H9 (cell line): ENCODE measurements around the gene WDR27. TPM values are rescaled to one million over a fixed set of nuclear protein-coding genes. Genes with fewer than 3 reads are reported as not detected.
A peak's percentile ranks its signal among the peaks of the same experiment; 100 is the strongest.

Experiments used
- DNase-seq: peaks from one replicate; pipeline ENCODE4 v3.0.0-alpha.2; 2017
- H2AFZ ChIP-seq: one replicate; pipeline ENCODE4 v1.6.1; 2013; ENCODE audit warnings: mild to moderate bottlenecking, low read length, control low read depth, moderate library complexity
- H2AK5ac ChIP-seq: 2 replicates; pipeline ENCODE4 v1.6.1; 2013; ENCODE audit warnings: low read length, control low read depth, mixed read lengths; ENCODE audit not compliant: insufficient read length
- H2BK120ac ChIP-seq: one replicate; pipeline ENCODE4 v1.6.1; 2013; ENCODE audit warnings: low read depth, mild to moderate bottlenecking, low read length, control low read depth, inconsistent platforms; ENCODE audit not compliant: poor library complexity, severe bottlenecking
- H2BK12ac ChIP-seq: 2 replicates; pipeline ENCODE4 v1.6.1; 2013; ENCODE audit warnings: low read length, control low read depth, mixed read lengths, low read depth; ENCODE audit not compliant: insufficient read length
- H2BK15ac ChIP-seq: 2 replicates; pipeline ENCODE4 v1.6.1; 2013; ENCODE audit warnings: low read depth, low read length, control low read depth
- H2BK20ac ChIP-seq: one replicate; pipeline ENCODE4 v1.6.1; 2013; ENCODE audit warnings: low read depth, mild to moderate bottlenecking, low read length, control low read depth, inconsistent platforms; ENCODE audit not compliant: poor library complexity, severe bottlenecking
- H2BK5ac ChIP-seq: 2 replicates; pipeline ENCODE4 v1.6.1; 2013; ENCODE audit warnings: low read length, control low read depth, mixed read lengths; ENCODE audit not compliant: insufficient read length
- H3K14ac ChIP-seq: 2 replicates; pipeline ENCODE4 v1.6.1; 2013; ENCODE audit warnings: low read length, control low read depth; ENCODE audit not compliant: insufficient read depth
- H3K18ac ChIP-seq: 2 replicates; pipeline ENCODE4 v1.6.1; 2013; ENCODE audit warnings: low read depth, mild to moderate bottlenecking, mixed read lengths, low read length, control low read depth; ENCODE audit not compliant: insufficient read length
- H3K23ac ChIP-seq: 2 replicates; pipeline ENCODE4 v1.6.1; 2013; ENCODE audit warnings: low read length, control low read depth, mixed read lengths, low read depth; ENCODE audit not compliant: insufficient read length
- H3K23me2 ChIP-seq: 2 replicates; pipeline ENCODE4 v1.6.1; 2013; ENCODE audit warnings: low read depth, mild to moderate bottlenecking, mixed read lengths, low read length, control low read depth; ENCODE audit not compliant: insufficient read length, poor library complexity, severe bottlenecking
- H3K27ac ChIP-seq: 2 replicates; pipeline ENCODE4 v1.5.1; 2013; ENCODE audit warnings: low read length, control low read depth, mixed read lengths, low read depth; ENCODE audit not compliant: insufficient read length
- H3K27me3 ChIP-seq: 2 replicates; pipeline ENCODE4 v1.6.1; 2013; ENCODE audit warnings: low read length, control low read depth, inconsistent platforms; ENCODE audit not compliant: insufficient read depth
- H3K4ac ChIP-seq: 2 replicates; pipeline ENCODE4 v1.6.1; 2013; ENCODE audit warnings: low read depth, mild to moderate bottlenecking, control low read depth, inconsistent platforms, low read length, moderate library complexity
- H3K4me1 ChIP-seq: 2 replicates; pipeline ENCODE4 v1.6.1; 2013; ENCODE audit warnings: low read length, control low read depth, inconsistent platforms; ENCODE audit not compliant: insufficient read depth
- H3K4me2 ChIP-seq: 2 replicates; pipeline ENCODE4 v1.6.1; 2013; ENCODE audit warnings: low read length, control low read depth, mixed read lengths; ENCODE audit not compliant: insufficient read length, insufficient read depth
- H3K56ac ChIP-seq: 2 replicates; pipeline ENCODE4 v1.6.1; 2013; ENCODE audit warnings: low read depth, mild to moderate bottlenecking, mixed read lengths, low read length, control low read depth; ENCODE audit not compliant: insufficient read length
- H3K79me1 ChIP-seq: 2 replicates; pipeline ENCODE4 v1.6.1; 2013; ENCODE audit warnings: low read depth, mild to moderate bottlenecking, moderate library complexity, low read length, control low read depth, inconsistent platforms; ENCODE audit not compliant: insufficient read depth, poor library complexity, severe bottlenecking
- H3K79me2 ChIP-seq: 2 replicates; pipeline ENCODE4 v1.6.1; 2013; ENCODE audit warnings: low read length, control low read depth, inconsistent platforms; ENCODE audit not compliant: insufficient read depth
- H3K9ac ChIP-seq: 2 replicates; pipeline ENCODE4 v1.6.1; 2013; ENCODE audit warnings: low read length, control low read depth, mixed read lengths; ENCODE audit not compliant: insufficient read length; ENCODE audit errors: extremely low read depth
- H3K9me3 ChIP-seq: one replicate; pipeline ENCODE4 v1.6.1; 2013; ENCODE audit warnings: low read depth, low read length, inconsistent platforms; ENCODE audit not compliant: control insufficient read depth
- H3T11ph ChIP-seq: one replicate; pipeline ENCODE4 v1.6.1; 2013; ENCODE audit warnings: mild to moderate bottlenecking, low read length, control low read depth, inconsistent platforms
- H4K20me1 ChIP-seq: one replicate; pipeline ENCODE4 v1.6.1; 2013; ENCODE audit not compliant: control insufficient read depth, insufficient read length, insufficient read depth
- H4K5ac ChIP-seq: 2 replicates; pipeline ENCODE4 v1.6.1; 2013; ENCODE audit warnings: low read depth, mild to moderate bottlenecking, mixed read lengths, low read length, control low read depth; ENCODE audit not compliant: insufficient read length
- H4K8ac ChIP-seq: replicated peaks from 2 replicates; pipeline ENCODE4 v1.6.1; 2013; ENCODE audit warnings: low read length, control low read depth, mixed read lengths, low read depth; ENCODE audit not compliant: insufficient read length
- H4K91ac ChIP-seq: 2 replicates; pipeline ENCODE4 v1.6.1; 2013; ENCODE audit warnings: low read depth, mild to moderate bottlenecking, moderate library complexity, mixed read lengths, low read length, control low read depth; ENCODE audit not compliant: insufficient read length
- H3K27ac Mint-ChIP-seq, 3 experiments: 2 replicates in 2 of 3; 3 replicates in 1 of 3; pipeline ENCODE4 v1.8.0; 2020 to 2021; ENCODE audit warnings: mixed read lengths in 3 of 3, mild to moderate bottlenecking in 1 of 3, moderate library complexity in 1 of 3
- H3K27me3 Mint-ChIP-seq: 2 replicates; pipeline ENCODE4 v1.8.0; 2021; ENCODE audit warnings: low read depth, mild to moderate bottlenecking, moderate library complexity, mixed read lengths
- H3K36me3 Mint-ChIP-seq, 3 experiments: 2 replicates in 2 of 3; 3 replicates in 1 of 3; pipeline ENCODE4 v1.8.0; 2020 to 2021; ENCODE audit warnings: low read depth in 3 of 3, mixed read lengths in 3 of 3; ENCODE audit not compliant: insufficient read depth in 1 of 3
- H3K4me1 Mint-ChIP-seq, 2 experiments: 2 replicates each; pipeline ENCODE4 v1.8.0; 2020; ENCODE audit warnings: mixed read lengths in 2 of 2
- H3K4me3 Mint-ChIP-seq, 2 experiments: 2 replicates in 1 of 2; 3 replicates in 1 of 2; pipeline ENCODE4 v1.8.0; 2020 to 2021; ENCODE audit warnings: mild to moderate bottlenecking in 2 of 2, mixed read lengths in 2 of 2, moderate library complexity in 1 of 2
- H3K9me3 Mint-ChIP-seq, 2 experiments: 2 replicates in 1 of 2; 3 replicates in 1 of 2; pipeline ENCODE4 v1.8.0; 2020; ENCODE audit warnings: mild to moderate bottlenecking in 2 of 2, mixed read lengths in 2 of 2, moderate library complexity in 1 of 2
- CTCF ChIP-seq: fragments of 200-600 bp; sonication (generic); conservative IDR thresholded peaks from 3 replicates; pipeline ENCODE4 v1.8.0; 2021; ENCODE audit warnings: antibody characterized with exemption, mild to moderate bottlenecking
- WGBS: extraction: QIAGEN DNeasy Blood & Tissue Kit; methylation state at CpG from one replicate; pipeline ENCODE4 v1.1.7; 2013; ENCODE audit warnings: missing lambda C conversion rate, low lambda C conversion rate, mixed read lengths; ENCODE audit not compliant: insufficient read length; ENCODE audit errors: extremely low coverage; 5-methylcytosine and 5-hydroxymethylcytosine counted together
- total RNA-seq: library from RNA; stranded (reverse); gene quantifications from 2 replicates; pipeline ENCODE4 v1.2.1, GENCODE V29; 2021

The WDR27 gene
- total RNA-seq, 1 experiment from 2014 or later = 48.7 TPM

GRCh38 chr6:169701311-169701953, 397 bp downstream of the WDR27 start:
- no CpG with 5 or more reads among the region's 54 CpGs for WGBS
- no peaks in the 10 kb centered on the region for H3K27me3 Mint-ChIP-seq
- Histone ChIP-seq H2BK120ac (no peak overlapping the region), H3K27ac (no peak overlapping the region), H3K14ac (peak overlapping the region; percentile 94), H3K23me2 (peaks cover 13% of the 10 kb centered on the region), H2BK20ac (no peak overlapping the region), H4K5ac (no peak overlapping the region), H2BK12ac (no peak overlapping the region), H2BK15ac (no peak overlapping the region), H3K27me3 (no peaks in the 10 kb centered on the region), H3K4ac (no peak overlapping the region), H3T11ph (no peak overlapping the region), H2AK5ac (no peak overlapping the region), H3K9ac (peak overlapping the region; percentile 94), H2AFZ (no peak overlapping the region), H3K4me2 (peak overlapping the region; percentile 69), H3K56ac (no peak overlapping the region), H3K18ac (peak overlapping the region; percentile 82), H4K20me1 (no peaks in the 10 kb centered on the region), H3K9me3 (no peaks in the 10 kb centered on the region), H3K79me1 (peaks cover 4% of the 10 kb centered on the region), H4K8ac (no peak overlapping the region), H3K79me2 (peaks cover 10% of the 10 kb centered on the region; the same call in 1 of the 2 replicates), H2BK5ac (peak overlapping the region; percentile 9), H4K91ac (no peak overlapping the region), H3K4me1 (peaks cover 7% of the 10 kb centered on the region), H3K23ac (no peak overlapping the region)
- H3K4me3 Mint-ChIP-seq = peak overlapping the region; percentile 89 to 94
- H3K9me3 Mint-ChIP-seq = peaks cover 0 to 6% of the 10 kb centered on the region in 2 experiments; a peak in 3 of 5 replicates
- peaks cover 21 to 27% of the 10 kb centered on the region in 2 experiments for H3K4me1 Mint-ChIP-seq
- H3K27ac Mint-ChIP-seq = peak overlapping the region in 2 of 3 experiments; percentile 90 to 93; a peak in 5 of 7 replicates
- no peak for DNase-seq
- TF ChIP-seq CTCF = no peak
- H3K36me3 Mint-ChIP-seq = peaks cover 22 to 46% (median 27%) of the 10 kb centered on the region in 3 experiments
